ENCODE results near the gene RASGRF2. TPM values are rescaled to one million over a fixed set of nuclear protein-coding genes. Genes with fewer than 3 reads are reported as not detected.
A peak's percentile ranks its signal among the peaks of the same experiment; 100 is the strongest.

RASGRF2 gene
- total RNA-seq, 2 donors from 2014 or later, result 1.2 to 2.3 TPM

DNA sequence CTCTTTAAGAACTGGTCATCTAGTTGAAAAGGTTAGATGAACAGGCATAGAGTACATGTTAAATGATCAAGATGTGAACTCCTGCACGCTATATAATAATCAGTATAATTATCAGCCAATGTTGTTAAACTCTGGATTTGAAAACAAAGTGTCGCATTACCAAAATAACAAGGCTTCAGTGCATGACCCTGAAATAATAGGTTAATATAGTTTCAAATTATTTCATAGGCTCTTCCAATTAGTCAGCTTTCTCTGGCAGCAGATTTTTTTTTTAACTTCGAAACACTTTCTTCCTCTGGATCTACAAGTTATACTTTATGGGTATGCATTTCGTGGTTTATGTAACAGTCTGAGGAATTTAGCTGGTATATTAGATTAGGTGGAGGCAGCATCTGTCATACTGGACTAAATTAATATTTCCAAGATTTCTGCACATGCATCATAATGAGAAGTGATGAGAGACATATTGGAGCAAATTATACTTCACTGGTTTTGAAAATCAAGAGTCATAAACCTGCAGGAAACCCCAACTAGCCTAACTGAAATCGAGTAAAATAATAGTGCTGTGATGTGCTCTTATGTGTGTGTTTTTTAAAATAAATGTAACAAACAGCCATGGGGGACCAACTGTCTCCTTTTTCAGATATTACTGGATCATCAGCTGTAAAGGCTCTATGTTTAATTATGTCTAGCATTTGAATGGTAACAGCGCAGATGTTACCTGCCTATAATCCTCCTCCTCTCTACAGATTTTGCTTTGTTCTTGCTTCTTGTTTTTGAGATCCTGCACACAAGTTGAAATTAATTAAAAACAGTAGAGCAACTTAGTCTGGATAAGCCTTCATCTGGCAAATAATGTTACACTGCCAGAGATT lies 187.1 kb downstream of the RASGRF2 start:
- DNase-seq, result no peak
- intact Hi-C loops (cut with DNase I, micrococcal nuclease), result no loop called here
- ATAC-seq, result no peak

DNA sequence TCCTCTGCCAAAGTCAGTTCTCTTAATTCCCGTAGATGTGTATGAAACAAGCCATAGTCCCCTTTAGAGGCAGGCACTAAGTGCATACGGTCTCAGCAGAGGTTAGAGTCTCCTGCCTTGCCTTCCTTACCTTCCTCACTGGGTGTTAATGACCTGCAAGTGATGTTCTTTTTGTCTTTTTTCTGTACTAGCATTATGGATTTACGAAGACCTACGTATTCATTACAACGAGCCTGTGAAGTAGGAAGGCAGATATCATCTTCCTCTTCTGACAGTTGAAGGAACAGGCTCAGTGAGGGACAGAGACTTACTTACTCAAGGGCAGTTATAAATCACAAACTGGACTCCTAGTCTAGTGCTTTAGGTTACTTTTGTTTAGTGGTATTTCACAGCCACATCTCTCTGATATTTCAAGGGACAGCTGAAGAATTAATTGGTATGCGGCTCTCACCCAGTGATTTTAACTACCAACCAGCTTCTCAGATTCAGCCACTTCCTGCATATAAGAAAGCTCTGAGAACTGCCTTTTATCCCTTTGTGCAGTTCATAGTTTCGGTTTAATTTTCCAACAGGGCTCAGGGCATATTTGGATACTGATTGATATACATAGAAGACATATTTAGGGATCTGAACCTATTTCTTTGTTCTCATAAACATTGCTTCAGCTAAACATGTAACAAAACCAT lies 187.9 kb downstream of the RASGRF2 start:
- intact Hi-C loops (cut with DNase I, micrococcal nuclease), result no loop called here
- no peak for ATAC-seq
- no peak for DNase-seq

DNA sequence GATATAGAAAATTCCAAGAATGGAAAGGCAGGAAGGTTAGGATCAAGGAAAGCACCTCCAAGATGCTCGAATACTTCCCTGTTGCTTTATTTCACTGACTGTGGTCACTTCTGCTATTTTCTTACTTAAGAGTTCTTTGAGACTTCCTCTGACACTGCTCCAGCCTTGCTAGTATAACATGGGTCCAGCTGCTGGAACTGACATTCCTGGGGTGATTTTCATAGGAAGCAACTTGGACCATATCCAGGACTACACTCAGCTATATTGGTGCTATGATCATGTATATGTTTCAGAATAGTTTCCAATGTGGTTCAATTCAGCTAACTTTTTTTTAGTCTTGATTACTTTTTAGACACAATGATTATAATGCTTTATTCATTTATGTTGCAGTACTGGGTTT lies 191.4 kb downstream of the RASGRF2 start:
- DNase-seq, result no peak
- intact Hi-C loops (cut with DNase I, micrococcal nuclease), result no loop called here
- no peak for ATAC-seq

DNA sequence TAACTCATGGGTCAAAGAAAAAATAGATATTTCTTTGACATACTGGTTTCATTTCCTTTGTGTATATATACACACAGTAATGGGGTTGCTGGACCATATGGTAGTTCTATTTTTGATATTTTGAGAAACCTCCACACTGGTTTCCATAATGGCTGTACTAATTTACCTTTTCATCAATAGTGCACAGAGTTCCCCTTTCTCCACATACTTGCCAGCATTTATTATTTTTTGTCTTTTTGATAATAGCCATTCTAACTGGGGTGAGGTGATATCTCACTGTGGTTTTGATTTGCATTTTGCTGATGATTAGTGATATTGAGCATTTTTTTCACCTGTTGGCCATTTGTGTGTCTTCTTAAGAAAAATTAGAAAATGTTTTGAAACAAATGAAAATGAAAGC lies 194.6 kb downstream of the RASGRF2 start:
- ATAC-seq, result no peak
- intact Hi-C loops (cut with DNase I, micrococcal nuclease), result no loop called here
- DNase-seq, result no peak

DNA sequence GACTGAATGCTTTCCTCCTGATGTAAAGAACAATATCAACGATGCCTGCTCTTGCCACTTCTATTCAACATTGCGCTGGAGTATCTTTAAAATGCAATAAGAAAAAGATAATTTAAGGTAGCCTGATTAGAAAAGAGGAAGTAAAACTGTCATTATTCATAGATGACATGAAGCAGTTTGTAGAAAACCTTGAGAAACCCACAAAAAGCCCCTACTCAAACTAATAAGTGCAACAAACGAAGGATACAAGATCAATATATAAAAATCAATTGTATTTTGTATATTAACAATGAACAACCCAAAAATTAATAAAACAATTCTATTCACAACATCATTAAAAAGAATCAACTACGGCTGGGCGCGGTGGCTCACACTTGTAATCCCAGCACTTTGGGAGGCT lies 196.6 kb downstream of the RASGRF2 start:
- no peak for ATAC-seq
- DNase-seq, result no peak
- intact Hi-C loops (cut with DNase I, micrococcal nuclease), result no loop called here

DNA sequence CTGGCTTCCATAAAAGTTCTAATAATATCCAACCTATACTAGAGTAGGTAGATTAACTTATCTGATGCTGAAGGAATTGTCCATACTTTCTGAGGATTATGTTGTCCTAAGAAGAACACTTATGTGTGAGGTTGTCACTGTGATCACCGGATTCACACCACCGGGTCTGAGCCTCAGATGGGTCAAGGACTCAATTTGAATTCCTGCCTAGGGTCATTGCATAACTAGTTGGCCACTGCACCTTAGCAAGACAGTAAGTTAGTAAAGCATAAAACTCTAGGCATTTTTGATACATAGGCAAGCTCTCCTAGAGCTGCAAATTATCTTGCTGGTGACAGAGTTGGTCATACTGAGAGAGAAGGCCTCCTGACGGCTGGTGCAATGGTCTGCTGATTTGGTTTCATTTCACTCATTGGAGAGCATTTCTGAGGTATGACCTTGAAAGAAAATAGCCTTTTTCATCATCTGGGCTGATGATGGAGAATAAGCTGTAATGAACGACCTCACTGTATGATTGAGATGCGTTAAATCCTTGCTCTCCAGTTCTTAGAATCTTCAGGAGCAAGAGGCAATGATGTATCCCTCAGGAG lies 200.9 kb downstream of the RASGRF2 start:
- intact Hi-C loops (cut with DNase I, micrococcal nuclease), result no loop called here
- no peak for ATAC-seq
- DNase-seq, result no peak

DNA sequence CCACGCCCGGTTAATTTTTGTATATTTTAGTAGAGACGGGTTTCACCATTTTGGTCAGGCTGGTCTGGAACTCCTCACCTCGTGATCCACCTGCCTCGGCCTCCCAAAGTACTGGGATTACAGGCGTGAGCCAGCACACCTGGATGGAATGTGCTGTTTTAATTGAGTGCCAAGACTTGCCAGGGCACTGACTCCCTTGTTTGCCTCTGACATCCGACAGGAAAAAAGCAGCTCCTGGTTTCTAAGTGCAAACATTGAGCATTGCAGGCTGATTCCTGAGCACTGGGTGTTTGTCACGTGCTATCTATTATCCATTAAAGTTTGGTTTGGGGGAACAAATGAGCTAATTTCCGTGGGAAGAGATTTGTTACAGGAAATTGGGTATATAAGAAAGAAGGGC lies 202.3 kb downstream of the RASGRF2 start:
- intact Hi-C loops (cut with DNase I, micrococcal nuclease), result no loop called here
- no peak for DNase-seq
- no peak for ATAC-seq

DNA sequence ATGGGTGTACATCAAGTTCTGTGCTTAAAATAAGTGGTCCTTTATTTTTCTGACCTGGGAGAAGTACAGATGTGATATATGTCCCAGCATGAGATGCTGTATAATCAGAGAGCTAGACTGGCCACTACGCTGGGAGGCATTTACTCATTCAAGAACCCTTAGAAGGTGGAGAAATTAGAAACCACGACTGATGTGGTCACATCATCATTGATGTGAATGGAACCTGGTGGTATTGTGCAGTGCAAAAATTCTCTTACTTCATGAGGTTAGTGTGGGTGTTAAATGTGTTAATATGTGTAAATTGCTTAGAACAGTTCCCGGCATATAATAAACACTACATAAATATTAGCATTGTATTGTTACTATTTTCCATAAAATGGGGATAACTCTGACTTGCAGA lies 203.5 kb downstream of the RASGRF2 start:
- DNase-seq (no peak), ATAC-seq (no peak)
- intact Hi-C loops (cut with DNase I, micrococcal nuclease), result no loop called here

DNA sequence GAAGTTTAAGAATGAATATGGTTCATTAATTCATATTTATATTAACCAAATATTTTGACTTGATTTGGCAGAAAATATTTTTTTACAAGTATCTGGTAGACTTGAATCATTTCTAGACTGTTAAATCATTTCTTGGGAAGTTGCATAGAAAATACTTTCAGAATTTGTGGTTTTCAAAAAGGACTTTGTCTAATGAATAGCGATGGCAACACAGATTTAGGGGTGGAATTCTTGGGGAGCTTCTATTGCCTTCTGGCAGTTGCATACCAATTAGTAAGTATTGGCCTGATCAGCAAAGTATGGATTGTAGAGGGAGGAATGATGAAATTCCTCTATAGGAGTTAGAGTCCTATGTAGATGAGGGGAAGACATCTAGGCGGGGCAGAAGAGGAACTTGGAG lies 204.3 kb downstream of the RASGRF2 start:
- ATAC-seq, result no peak

DNA sequence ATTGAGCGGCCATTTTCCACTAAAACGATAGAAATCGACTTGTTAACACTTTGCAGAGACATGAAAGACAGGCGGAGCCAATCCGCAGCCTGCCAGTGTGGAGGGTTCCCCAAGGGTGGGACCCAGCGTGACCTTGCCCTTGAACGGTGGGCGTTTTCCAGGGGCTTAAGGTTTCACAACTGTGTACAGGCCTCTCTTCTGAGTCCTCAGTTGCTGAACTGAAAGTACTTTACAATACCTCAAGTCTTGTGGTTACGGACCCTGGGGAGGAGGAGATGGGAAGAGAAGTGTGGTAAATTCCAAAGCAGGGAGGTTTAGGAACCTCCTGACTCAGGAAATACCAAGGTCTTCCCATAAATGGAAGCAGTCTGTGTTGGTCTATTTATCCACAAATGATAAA lies 204.8 kb downstream of the RASGRF2 start:
- no peak for ATAC-seq
- DNase-seq, result no peak
- intact Hi-C loops (cut with DNase I, micrococcal nuclease), result no loop called here

More for the DNA sequence above, 204.3 kb downstream of the RASGRF2 start:
- DNase-seq, result no peak
- intact Hi-C loops (cut with DNase I, micrococcal nuclease), result no loop called here

DNA sequence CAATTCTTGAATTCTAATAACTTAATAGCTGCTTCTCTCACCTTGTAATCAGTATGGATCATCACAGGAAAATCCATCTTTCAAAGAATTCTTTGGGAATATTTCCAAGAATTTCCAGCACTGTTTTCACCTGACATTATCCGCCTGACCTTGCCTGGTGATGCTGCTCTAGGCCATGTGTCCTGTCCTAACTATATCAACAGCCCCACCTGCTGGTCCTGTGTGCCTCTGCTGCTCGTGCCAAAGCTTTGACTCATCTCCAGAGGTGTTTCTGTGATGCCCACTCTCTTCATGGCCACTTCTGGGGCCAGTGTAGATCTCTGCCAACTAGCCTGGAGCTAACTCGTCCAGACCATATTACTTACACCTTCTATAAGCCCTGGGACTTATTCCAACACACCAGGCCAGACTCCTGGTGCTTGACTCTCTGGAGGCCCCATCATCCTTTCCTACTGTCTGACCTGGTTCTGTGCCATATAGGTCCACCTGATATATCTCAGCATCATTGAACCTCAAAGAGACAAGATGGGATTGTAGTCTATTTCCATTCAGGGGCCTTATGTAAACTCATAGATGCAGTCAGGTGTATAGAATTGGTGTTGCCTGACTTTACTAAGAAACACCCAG lies 205.4 kb downstream of the RASGRF2 start:
- intact Hi-C loops (cut with DNase I, micrococcal nuclease), result no loop called here
- DNase-seq, result peak; percentile 47 to 75
- peak; percentile 87 for ATAC-seq

DNA sequence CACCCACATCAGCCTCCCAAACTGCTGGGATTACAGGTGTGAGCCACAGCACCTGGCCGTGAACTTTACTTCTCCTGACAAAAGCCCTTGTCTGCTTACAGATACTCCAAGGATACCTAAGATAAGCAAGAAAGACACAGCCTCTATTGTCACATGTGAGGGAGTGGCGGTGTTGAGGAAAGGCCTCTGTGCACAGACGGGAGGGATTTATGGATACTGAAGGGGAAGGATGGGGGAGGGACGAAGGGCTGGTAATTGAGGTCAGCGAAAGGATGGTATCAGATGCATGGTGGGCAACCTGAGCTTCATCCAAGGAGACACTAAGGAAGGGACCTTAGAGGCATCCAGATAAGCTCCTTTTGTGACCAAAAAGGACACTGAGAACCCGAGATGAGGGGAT lies 206.3 kb downstream of the RASGRF2 start:
- no peak for DNase-seq
- intact Hi-C loops (cut with DNase I, micrococcal nuclease), result no loop called here
- peak; percentile 26 for ATAC-seq

DNA sequence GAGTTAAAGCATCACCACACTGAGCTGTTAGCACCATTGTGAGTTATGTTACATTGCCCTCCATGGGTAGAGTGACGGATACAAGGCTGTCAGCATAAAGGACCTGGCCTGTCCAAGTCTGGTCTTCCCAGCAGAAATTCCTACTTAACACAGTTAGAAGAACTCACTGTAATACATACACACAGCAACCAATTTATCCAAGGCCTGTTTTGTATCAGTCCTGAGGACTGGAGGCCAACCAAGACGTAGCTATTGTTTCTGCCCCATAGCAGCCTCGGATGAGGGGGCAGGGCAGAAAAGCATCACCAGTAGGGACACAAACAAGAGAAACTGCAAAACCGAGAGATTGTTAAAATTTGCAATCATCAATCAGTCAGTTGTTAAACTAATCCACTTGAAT lies 206.9 kb downstream of the RASGRF2 start:
- DNase-seq (no peak), ATAC-seq (no peak)
- intact Hi-C loops (cut with DNase I, micrococcal nuclease), result no loop called here

DNA sequence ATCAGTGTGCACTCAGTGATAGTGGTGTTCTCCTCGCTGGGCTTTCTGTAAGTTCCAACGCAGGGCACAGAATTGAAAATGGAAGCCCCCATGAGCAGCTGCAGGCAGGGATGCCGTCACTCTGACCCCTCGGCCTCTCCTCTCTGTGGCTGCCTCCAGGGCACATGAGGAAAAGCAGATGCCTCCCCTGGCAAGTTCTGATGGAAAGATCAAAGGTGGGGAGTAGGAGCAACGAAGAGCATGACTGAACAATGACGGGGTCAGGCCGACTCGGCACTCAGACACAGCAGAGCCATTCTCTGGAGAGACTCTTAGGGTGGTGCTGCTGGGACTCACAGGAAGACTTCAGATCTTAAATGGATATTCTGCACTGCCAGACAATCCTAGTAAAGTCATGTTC lies 207.4 kb downstream of the RASGRF2 start:
- ATAC-seq (no peak), DNase-seq (peak in 1 of 2 donors; percentile 27)

DNA sequence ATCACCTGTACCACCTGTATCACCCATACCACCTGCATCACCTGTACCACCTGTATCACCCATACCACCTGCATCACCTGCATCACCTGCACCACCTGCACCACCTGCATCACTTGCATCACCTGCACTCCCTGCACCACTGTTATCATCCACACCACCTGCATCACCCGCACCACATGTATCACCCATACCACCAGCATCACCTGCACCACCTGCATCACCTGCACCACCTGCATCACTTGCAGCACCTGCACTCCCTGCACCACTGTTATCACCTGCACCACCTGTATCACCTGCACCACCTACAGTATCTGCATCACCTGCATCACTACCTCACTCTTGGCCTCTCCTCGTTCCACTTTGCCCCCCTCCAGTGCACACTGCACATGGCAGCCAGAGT lies 209.8 kb downstream of the RASGRF2 start:
- ATAC-seq, result no peak
- DNase-seq, result no peak
- intact Hi-C loops (cut with DNase I, micrococcal nuclease), result no loop called here

More for the DNA sequence above, 207.4 kb downstream of the RASGRF2 start:
- intact Hi-C loops (cut with DNase I, micrococcal nuclease), result no loop called here

DNA sequence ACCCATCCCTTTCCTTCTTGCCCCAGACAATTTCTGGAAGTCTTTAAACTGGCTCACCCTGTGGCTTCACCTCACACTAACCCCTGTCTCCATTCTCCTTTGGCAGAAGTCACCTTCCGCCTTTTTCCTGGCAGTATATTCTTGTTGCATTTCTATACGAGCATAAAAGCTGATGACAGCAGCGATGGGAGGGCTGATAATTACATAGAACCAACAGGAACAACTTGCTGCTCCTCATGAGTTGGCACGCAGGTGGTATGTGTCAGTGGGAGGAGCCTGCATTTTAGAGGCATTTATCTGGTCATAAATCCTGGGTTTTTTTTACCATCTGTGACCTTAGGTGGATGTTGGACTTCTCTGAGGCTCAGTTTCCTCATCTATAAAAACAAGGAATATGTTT lies 211.6 kb downstream of the RASGRF2 start:
- intact Hi-C loops (cut with DNase I, micrococcal nuclease), result no loop called here
- peak; percentile 31 to 37 for DNase-seq
- ATAC-seq, result peak; percentile 95

DNA sequence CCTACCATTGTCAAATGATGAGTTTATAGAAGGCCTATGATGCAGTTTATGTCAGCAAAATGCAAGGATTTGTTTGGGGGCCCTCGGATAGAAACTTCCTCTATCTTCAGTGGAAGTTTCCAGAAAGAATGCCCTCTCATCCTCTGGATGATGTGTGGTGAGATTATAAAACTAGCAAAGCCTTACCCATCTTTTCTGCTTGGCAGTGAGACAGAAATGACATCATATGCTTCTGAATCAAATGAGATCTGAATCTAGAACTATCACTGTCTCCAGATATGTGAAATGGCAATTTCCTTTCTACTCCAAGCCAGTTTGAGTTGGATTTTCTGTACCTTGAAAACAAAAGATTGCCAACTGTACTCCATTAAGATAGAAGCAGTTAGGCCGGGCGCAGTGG lies 212.5 kb downstream of the RASGRF2 start:
- no peak for ATAC-seq
- intact Hi-C loops (cut with DNase I, micrococcal nuclease), result no loop called here
- no peak for DNase-seq

DNA sequence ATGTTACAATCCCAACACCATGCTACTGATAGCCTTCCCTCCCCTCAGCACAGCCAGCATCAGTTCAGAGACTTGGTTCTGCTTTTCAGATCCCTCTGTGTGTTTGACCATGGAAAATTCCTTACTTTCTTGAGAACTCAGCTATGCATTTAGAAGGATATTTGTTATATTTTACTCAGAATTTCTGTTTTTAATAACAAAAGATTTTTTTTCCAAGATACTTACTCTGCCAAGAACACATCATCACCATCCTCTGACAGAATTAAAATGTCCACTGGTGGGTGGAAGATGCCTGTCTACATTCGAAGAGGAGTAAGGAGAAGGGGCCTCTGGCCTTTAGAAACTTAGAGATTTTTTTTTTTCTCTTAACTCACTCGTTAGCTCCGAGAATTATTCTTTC lies 216.9 kb downstream of the RASGRF2 start:
- intact Hi-C loops (cut with DNase I, micrococcal nuclease), result no loop called here
- DNase-seq, result no peak
- no peak for ATAC-seq

DNA sequence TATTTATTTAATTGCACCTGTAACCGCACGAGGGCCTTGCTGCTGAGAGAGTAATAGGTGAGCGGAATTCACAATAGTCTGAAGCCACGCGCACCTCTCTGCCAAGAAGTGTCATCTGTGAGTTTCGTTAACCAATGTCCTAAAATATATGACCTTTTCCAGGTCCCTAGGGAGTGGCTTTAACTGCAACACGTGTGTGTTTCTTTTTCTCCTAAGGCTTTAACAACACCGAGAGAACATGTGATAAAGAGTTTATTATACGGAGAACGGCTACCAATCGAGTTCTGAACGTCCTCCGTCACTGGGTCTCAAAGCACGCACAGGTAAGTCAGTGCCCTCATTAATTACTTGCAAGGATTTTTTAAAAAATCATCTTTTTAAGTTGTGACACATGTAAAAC lies 219.8 kb downstream of the RASGRF2 start:
- DNase-seq (no peak), ATAC-seq (peak; percentile 87)
- intact Hi-C loops (cut with DNase I, micrococcal nuclease), result no loop called here

Data from left colon (tissue), 2 donors.